Thyroid gland (tissue), 4 donors: ENCODE data around the gene ASCC3. TPM values are rescaled to one million over a fixed set of nuclear protein-coding genes. Genes with fewer than 3 reads are reported as not detected.

Experiments
- DNase-seq, 2 donors: peaks; one replicate each; pipeline ENCODE4 v3.0.0-alpha.2; 2019
- H3K27ac ChIP-seq, 3 donors: fragments of 200-600 bp; sonication (generic); 1 replicate in 2 of 3; 2 replicates in 1 of 3; pipeline ENCODE4 v1.5.1; 2016 to 2019; ENCODE audit warnings: mild to moderate bottlenecking in 1 of 3, moderate library complexity in 1 of 3
- H3K27me3 ChIP-seq: fragments of 200-600 bp; sonication (generic); one replicate; pipeline ENCODE4 v1.5.1; 2019
- H3K36me3 ChIP-seq, 2 donors: fragments of 200-600 bp; sonication (generic); one replicate each; pipeline ENCODE4 v1.5.1; 2016 to 2019
- H3K4me1 ChIP-seq, 2 donors: fragments of 200-600 bp; sonication (generic); one replicate each; pipeline ENCODE4 v1.5.1; 2017 to 2019
- H3K4me3 ChIP-seq, 3 donors: fragments of 200-600 bp; sonication (generic); replicated peaks in 1 of 3; 1 replicate in 2 of 3; 2 replicates in 1 of 3; pipeline ENCODE4 v1.5.1; 2016; ENCODE audit warnings: mild to moderate bottlenecking in 1 of 3
- H3K9me3 ChIP-seq: fragments of 200-600 bp; sonication (generic); one replicate; pipeline ENCODE4 v1.5.1; 2017
- CTCF ChIP-seq, 6 experiments: fragments of 200-600 bp in 3 of 6; fragments of 450-650 bp in 3 of 6; sonication (generic) in 3 of 6; IDR thresholded peaks; one replicate each; pipeline ENCODE4 v1.5.1; 2016 to 2019; ENCODE audit warnings: antibody characterized with exemption in 6 of 6, mild to moderate bottlenecking in 2 of 6, inconsistent platforms in 1 of 6, moderate library complexity in 1 of 6
- POLR2A ChIP-seq, 2 donors: fragments of 450-650 bp; IDR thresholded peaks; one replicate each; pipeline ENCODE4 v1.6.1; 2017; ENCODE audit warnings: antibody characterized with exemption in 2 of 2, mild to moderate bottlenecking in 2 of 2, moderate library complexity in 1 of 2
- WGBS, 2 donors: methylation state at CpG; one replicate each; pipeline ENCODE4 v1.1.5; 2017; 5-methylcytosine and 5-hydroxymethylcytosine counted together
- intact Hi-C: fragments of 100-400 bp; cut with DNase I; formaldehyde crosslinking; loops from one replicate; pipeline ENCODE4 v1.15.1; 2023
- total RNA-seq, 4 donors: library from RNA; depleted of rRNA; stranded (reverse); fragments of >200 nt; gene quantifications; one replicate each; pipeline ENCODE4 v1.2.3, GENCODE V29; 2016

The ASCC3 gene
- total RNA-seq, 4 donors from 2014 or later = 27.3 to 40.1 (median 33.8) TPM

GRCh38 chr6:100466410-100467128, 414.6 kb downstream of the ASCC3 start:
- WGBS, 2 donors = 7 to 8% methylated on average over 20 to 21 of the region's 21 CpGs
- Histone ChIP-seq H3K27me3 (peaks cover 77% of the 10 kb centered on the region), H3K36me3 (no peaks in the 10 kb centered on the region), H3K9me3 (no peaks in the 10 kb centered on the region), H3K27ac (no peak overlapping the region), H3K4me3 (no peak overlapping the region), H3K4me1 (peaks cover 3 to 24% of the 10 kb centered on the region in 2 donors)
- DNase-seq = no peak
- intact Hi-C loops = no loop called here
- TF ChIP-seq POLR2A (IDR thresholded peaks at IDR 0.05) (no peak), CTCF (IDR thresholded peaks at IDR 0.05) (no peak)

GRCh38 chr6:100465701-100466409, 415.3 kb downstream of the ASCC3 start:
- H3K9me3 ChIP-seq = no peaks in the 10 kb centered on the region
- no peaks in the 10 kb centered on the region for H3K36me3 ChIP-seq
- no peak for TF ChIP-seq POLR2A (IDR thresholded peaks at IDR 0.05)
- TF ChIP-seq CTCF (IDR thresholded peaks at IDR 0.05) = no peak
- DNase-seq = no peak
- intact Hi-C loops = no loop called here
- peaks cover 85% of the 10 kb centered on the region for H3K27me3 ChIP-seq
- WGBS, 2 donors = 10 to 13% methylated on average over 20 of the region's 20 CpGs
- H3K27ac ChIP-seq = no peak overlapping the region
- H3K4me1 ChIP-seq = peaks cover 3 to 24% of the 10 kb centered on the region in 2 donors
- H3K4me3 ChIP-seq = no peak overlapping the region

- H3K9me3 ChIP-seq = no peaks in the 10 kb centered on the region
- intact Hi-C loops = no loop called here
- no peak within 1 kb of the TSS for H3K4me3 ChIP-seq
- H3K36me3 ChIP-seq = no peaks in the 10 kb centered on the region
- H3K4me1 ChIP-seq = peaks cover 3 to 24% of the 10 kb centered on the region in 2 donors
- TF ChIP-seq CTCF (IDR thresholded peaks at IDR 0.05) (no peak), POLR2A (IDR thresholded peaks at IDR 0.05) (no peak)
- H3K27ac ChIP-seq = no peak within 1 kb of the TSS
- WGBS, 2 donors = 7 to 10% methylated on average over 23 to 60 of the region's 66 CpGs
- peak in 1 of 2 donors; percentile 26 for DNase-seq
- peaks cover 90% of the 10 kb centered on the region for H3K27me3 ChIP-seq
Measured at GRCh38 chr6:100464903-100465700, 416.0 kb downstream of the ASCC3 start, which contains the start of gene SIM1. TSS of gene SIM1 (minus strand) at chr6:100464921. CDS start at chr6:100463468, 1,453 bp downstream.

GRCh38 chr6:100464162-100464851, 416.8 kb downstream of the ASCC3 start:
- Histone ChIP-seq H3K4me3 (no peak overlapping the region), H3K36me3 (no peaks in the 10 kb centered on the region), H3K27me3 (peaks cover 93% of the 10 kb centered on the region), H3K27ac (no peak overlapping the region), H3K4me1 (peaks cover 3 to 24% of the 10 kb centered on the region in 2 donors), H3K9me3 (no peaks in the 10 kb centered on the region)
- intact Hi-C loops = no loop called here
- 5 to 15% methylated on average over 13 to 44 of the region's 46 CpGs for WGBS, 2 donors
- no peak for DNase-seq
- TF ChIP-seq CTCF (IDR thresholded peaks at IDR 0.05) = no peak
- no peak for TF ChIP-seq POLR2A (IDR thresholded peaks at IDR 0.05)
